Measurements from ENCODE around the gene ADAMTS13.

ADAMTS13 gene

DNA sequence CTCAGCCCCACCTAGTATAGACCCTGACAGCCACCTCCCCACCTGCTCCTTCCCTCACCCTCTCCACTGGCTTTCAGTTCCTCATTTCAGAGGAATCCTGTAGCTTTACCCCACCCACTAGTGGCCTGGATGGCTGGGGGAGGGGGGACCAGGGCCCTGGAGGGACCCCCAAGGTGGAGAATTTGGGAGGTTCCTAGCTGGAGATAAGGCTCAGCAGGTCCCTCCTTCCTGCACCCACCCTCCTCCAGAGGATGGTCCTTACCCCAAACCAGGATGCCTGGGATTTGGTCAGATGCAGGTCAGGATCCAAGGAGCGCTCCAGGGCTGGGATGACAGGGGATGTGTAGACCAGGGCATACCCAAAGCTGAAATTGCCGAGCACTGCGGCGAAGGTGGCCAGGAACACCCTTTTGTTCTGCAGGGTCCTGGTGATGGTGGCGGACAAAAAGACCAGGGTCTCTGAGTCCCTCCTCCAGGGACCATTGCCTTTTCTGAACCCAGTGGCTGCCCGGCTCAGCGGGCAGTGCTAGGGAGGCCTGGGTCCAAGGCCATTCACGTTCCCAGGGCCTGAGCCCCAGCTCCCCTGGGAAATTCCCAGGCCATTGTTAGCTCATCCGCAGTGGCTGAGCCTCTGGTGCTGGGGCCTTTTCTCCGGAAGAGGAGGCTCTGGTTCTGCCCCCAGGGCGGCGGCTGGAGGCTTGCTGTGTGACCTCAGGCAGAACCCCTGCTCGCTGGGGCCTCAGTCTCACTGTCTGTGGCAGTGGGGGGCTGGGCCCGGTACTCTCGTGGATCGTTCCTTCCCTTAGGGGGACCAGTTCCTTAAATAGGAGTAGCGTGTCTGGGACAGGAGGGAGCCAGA, 56.1 kb downstream of the ADAMTS13 start:
- no peak for DNase-seq (ENCODE audit: low read depth, low spot score)

GRCh38 chr9:133478851-133479711, 56.9 kb downstream of the ADAMTS13 start, which contains the start of gene SLC2A6:
TSS of gene SLC2A6 (minus strand) at chr9:133479099. CDS start at chr9:133479059, 40 bp downstream.
- H3K4me3 ChIP-seq (ENCODE audit: low read length): peak within 1 kb of the TSS; percentile 61
- DNase-seq (ENCODE audit: low read depth, low spot score): peak; percentile 81

More for the DNA sequence above, 56.1 kb downstream of the ADAMTS13 start:
- peak overlapping the region; percentile 61 for H3K4me3 ChIP-seq (ENCODE audit: low read length)

GRCh38 chr9:133483611-133484010, 61.4 kb downstream of the ADAMTS13 start:
- H3K4me3 ChIP-seq (ENCODE audit: low read length): no peak overlapping the region
- no peak for DNase-seq (ENCODE audit: low read depth, low spot score)

DNA sequence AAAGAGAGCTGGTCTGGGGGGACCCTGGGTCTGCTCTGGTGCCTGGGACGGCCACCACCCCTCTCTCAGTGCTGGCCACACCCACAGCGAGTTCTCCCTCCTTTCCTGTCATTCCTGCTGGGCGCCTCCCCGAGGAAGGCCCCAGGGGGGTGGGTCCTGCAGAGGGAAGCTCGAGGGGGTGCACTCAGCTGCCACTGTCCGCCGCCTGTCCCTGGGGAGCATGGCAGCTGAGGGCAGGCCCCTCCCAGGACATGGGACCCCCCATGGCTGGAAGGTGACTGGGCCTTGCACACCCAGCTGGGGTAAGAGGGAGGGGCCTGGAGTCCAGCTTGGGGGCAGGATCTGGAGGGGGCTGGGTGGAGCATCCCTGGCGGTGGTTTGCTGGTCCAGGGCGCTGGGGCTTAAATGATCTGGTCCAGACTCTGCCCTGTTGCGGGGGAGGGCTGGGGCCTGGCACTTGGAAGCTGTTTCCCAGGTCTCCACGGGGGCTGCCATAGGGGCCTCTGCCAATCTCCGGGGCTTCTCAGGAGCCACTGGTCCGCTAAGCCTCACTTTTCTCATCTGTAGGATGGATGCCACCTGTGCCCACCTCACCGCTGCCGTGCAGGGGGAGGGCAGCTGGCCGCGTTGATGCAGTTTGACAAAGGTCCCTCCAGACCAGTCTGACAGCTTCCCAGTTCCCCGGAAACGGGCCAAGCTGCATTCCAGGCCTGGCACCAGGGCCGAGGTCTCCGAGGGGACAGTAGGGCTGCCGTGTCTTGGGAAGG, 62.7 kb downstream of the ADAMTS13 start:
- DNase-seq (ENCODE audit: low read depth, low spot score): no peak
- no peak overlapping the region for H3K4me3 ChIP-seq (ENCODE audit: low read length)

GRCh38 chr9:133485531-133486260, 63.5 kb downstream of the ADAMTS13 start:
- DNase-seq (ENCODE audit: low read depth, low spot score): peak; percentile 35
- peak overlapping the region; percentile 54 for H3K4me3 ChIP-seq (ENCODE audit: low read length)

DNA sequence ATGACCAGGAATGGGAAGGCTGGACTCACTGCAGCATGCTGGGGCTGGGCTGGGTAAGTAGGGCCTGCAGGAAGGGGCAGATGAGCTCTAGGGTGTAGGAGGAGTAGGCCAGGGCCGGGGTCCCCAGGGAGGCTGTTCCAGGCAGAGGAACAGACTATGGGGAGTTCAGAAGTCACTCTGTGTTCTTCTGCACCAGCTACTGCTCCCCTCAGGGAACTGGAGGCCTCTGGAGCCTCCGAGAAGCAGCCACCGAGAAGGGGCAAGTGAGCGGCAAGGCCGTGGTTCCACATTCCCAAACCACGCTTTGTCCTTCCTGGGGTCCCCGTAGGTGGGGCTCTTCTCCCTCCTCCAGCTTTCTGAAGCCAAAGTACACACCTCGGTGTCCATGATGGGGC, 65.2 kb downstream of the ADAMTS13 start:
- H3K4me3 ChIP-seq (ENCODE audit: low read length): no peak overlapping the region
- no peak for DNase-seq (ENCODE audit: low read depth, low spot score)

DNA sequence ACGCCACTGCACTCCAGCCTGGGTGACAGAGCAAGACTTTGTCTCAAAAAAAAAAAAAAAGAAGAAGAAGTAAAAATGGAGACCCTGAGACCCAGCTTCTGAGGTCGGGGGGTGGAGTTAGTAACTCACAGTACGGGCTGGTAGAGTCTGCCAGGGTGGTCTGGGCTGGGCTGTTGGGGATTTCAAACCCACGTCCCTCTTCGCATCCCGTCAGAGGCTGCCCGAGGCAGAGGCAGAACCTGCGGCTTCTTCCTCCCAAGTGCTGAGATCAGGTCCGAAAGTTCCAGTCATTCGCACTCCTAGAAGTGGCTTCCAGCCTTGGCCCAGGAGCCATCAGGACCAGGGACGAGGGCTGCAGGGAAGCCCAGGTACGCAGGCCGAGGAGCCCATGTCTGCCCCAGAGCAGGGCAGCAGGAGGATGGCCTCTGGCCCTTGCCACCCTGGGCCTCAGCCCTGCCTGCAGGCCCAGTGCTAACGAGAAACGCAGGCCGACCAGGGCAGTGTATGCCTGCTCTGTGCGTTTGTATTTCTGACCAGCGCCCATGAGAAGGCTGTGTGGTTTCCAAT, 66.6 kb downstream of the ADAMTS13 start:
- H3K4me3 ChIP-seq (ENCODE audit: low read length): no peak overlapping the region
- no peak for DNase-seq (ENCODE audit: low read depth, low spot score)

DNA sequence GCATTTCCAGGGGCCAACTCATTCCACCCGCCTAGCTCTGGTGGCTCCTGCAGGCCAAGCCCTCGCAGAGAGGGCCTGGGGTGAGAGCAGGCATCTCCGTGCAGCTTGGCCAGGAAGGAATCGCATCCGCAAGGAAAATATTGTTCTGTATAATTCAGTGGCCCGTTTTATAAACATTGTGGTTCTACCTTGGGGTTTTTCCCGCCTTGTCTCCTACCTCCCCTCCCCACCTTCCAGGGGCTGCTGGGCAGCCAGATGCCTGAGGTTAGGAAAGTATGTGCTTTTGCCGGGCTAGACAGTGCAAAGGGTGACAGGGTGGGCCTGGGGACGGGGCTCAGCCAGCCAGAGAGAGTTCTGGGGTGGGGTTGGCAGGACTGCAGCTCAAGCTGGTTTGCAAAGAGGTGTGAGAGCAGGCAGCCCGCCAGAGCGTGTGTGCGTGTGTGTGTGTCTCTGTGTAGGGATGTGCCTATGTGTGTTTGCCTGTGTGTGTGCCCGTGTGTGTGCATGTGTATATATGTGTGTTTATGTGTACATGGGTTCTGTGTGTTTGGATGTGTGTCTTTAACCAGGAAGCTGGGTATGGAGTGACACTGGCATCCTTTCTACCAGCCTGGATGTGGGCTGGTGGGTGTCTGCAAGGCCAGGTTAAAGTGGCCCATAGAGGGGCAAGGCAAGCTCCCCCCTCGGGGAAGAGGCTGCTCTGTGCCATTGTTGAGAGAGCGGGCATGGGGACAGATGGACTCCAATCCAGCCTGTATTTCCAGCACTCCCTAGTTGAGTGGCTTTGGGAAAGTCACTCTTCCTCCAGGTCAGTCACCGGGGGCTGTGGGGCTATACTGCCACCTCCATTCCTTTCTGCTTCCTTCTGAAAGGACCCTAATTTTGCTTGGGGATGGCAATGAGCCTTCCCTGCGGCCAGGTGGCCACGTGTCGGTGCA, 67.4 kb downstream of the ADAMTS13 start:
- H3K4me3 ChIP-seq (ENCODE audit: low read length): no peak overlapping the region

GRCh38 chr9:133490201-133490681, 68.1 kb downstream of the ADAMTS13 start:
- no peak for DNase-seq (ENCODE audit: low read depth, low spot score)

More for the DNA sequence above, 67.4 kb downstream of the ADAMTS13 start:
- no peak for DNase-seq (ENCODE audit: low read depth, low spot score)

DNA sequence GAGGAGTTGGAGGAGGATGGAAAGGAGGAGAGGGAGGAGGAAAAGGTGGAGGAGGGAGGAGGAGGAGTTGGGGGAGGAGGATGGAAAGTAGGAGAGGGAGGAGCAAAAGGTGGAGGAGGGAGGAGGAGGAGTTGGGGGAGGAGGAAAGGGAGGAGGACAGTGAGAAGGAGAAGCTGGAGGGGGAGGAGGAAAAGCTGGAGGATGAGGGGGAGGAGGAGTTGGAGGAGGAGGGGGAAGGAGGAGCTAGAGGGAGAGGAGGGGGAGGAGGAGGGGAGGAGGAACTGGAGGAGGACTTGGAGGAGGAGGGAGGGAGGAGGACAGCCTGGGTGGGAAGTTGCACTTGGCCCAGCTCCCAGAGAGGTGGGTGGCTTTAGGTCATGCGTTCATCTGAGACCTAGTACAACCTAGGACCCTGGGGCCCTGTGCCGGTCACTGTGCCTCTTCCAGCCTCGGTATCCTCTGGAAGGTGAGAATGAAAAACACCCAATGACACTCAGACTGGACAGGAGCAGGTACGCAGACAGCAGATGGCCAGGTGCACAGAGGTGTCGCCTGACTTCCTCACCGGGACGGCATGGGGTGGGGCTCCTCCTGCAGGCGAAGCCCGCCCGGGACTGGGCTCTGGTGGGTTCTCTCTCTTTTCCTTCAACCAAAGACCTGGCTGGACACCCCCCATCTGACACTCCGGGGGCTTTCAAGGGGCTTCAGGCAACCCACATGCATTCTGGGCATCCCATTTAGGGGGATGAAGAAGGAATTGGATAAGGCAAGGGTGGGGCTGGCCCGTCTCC, 68.9 kb downstream of the ADAMTS13 start:
- no peak for DNase-seq (ENCODE audit: low read depth, low spot score)
- H3K4me3 ChIP-seq (ENCODE audit: low read length): no peak overlapping the region

More at GRCh38 chr9:133490201-133490681, 68.1 kb downstream of the ADAMTS13 start:
- no peak overlapping the region for H3K4me3 ChIP-seq (ENCODE audit: low read length)

DNA sequence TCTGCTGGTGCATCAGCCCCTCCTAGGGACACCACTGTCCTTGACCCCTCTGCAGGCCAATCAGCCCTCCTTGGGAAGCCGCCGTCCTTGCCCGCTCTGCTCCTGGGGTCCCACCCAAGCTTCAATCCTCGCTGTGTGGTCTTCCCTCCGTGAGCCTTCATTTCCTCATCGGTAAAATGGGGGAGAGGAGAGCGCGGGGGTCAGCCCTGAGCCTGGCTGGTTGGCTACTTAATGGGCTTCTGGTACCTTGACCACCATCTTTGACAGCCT, 69.4 kb downstream of the ADAMTS13 start:
- no peak overlapping the region for H3K4me3 ChIP-seq (ENCODE audit: low read length)
- DNase-seq (ENCODE audit: low read depth, low spot score): no peak

DNA sequence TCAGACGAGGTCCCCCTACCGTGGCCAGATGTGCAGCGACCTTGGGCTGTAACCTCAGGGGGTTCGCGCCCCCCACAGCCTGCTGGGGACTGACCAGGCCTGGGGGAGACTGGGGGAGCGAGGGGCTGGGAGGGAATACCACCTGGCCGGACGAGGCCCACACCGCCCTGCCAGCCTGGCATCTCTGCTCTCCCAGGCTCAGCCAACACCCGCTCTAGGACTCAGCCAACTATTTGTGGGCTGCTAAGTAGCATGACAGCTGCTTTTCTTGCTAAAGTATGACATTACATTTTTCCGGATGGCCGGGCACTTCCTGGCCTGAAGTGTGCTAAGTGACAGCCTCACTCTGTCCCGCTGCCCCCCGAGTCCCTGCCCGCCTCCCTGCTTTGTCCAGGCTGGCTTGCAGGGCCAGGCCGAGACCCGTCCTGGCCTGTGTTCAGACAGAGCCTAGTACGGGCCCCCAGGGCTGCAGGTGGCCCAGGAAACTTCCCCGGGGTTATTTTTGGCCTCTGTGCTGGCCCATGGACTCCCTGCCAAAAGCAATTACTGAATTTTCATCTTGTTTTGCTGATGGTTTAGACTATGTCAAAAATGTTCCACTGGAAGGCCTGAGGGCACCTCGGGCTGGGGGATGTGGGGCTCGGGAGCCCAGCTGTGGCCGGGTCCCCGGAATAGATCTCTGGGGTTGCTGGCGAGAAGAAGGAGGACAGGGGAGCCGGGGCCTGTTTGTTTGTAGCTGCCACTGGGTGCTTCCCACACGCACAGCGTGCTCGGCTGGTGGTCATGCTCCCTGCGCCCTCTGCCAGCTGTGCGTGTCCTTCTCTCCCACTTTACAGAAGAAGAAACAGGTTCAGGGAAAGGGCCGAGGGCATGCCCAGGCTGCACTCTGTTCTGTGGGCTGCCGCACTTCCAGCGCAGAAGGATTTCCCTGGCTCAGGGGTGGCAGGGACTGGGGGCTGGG, 70.2 kb downstream of the ADAMTS13 start:
- no peak overlapping the region for H3K4me3 ChIP-seq (ENCODE audit: low read length)
- DNase-seq (ENCODE audit: low read depth, low spot score): no peak

DNA sequence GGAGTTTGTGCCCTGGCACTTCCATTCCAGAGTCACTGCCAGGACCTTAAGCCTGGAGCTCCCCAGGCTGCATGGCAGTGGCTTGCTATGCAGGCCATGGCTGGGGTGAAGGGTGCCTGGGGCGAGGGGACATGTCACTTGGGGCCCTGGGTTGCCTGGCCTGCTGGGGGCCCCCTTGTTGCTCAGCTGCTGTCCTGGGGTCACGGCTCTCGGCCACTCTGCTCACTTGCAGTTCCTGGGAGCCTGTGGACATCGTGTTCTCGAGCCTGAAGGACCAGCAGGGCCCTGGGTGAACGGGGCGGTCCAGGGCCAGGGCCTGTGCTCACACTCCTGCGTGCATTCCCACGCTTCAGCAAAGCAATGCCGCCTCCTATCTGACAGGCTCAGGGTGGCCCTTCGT, 71.3 kb downstream of the ADAMTS13 start:
- no peak overlapping the region for H3K4me3 ChIP-seq (ENCODE audit: low read length)
- DNase-seq (ENCODE audit: low read depth, low spot score): no peak

- H3K4me3 ChIP-seq (ENCODE audit: low read length): no peak overlapping the region
- no peak for DNase-seq (ENCODE audit: low read depth, low spot score)
These were observed 71.8 kb downstream of the ADAMTS13 start for GRCh38 chr9:133493845-133494540.

All from Jurkat, Clone E6-1 (cell line).